Neuronal stem cell (in vitro differentiated cells): ENCODE results near the gene SEC14L3.

Experiments used
- DNase-seq: peaks from one replicate; pipeline ENCODE4 v3.0.0-alpha.2; 2013; ENCODE audit warnings: low spot score
- H2AFZ ChIP-seq: one replicate; pipeline ENCODE4 v1.6.1; 2013; ENCODE audit warnings: mild to moderate bottlenecking, low read length, inconsistent platforms
- H2AK5ac ChIP-seq: 2 replicates; pipeline ENCODE4 v1.6.1; 2013; ENCODE audit warnings: low read depth, mild to moderate bottlenecking, inconsistent platforms, low read length, moderate library complexity, mixed read lengths
- H2BK120ac ChIP-seq: 2 replicates; pipeline ENCODE4 v1.6.1; 2013; ENCODE audit warnings: low read depth, mild to moderate bottlenecking, inconsistent platforms, low read length, moderate library complexity, mixed read lengths
- H2BK12ac ChIP-seq: one replicate; pipeline ENCODE4 v1.6.1; 2013; ENCODE audit warnings: low read length, inconsistent platforms
- H2BK15ac ChIP-seq: 2 replicates; pipeline ENCODE4 v1.6.1; 2013; ENCODE audit warnings: mild to moderate bottlenecking, low read length, inconsistent platforms, mixed read lengths
- H2BK5ac ChIP-seq: one replicate; pipeline ENCODE4 v1.6.1; 2013; ENCODE audit warnings: inconsistent platforms, mild to moderate bottlenecking, low read length, moderate library complexity
- H3K14ac ChIP-seq: one replicate; pipeline ENCODE4 v1.6.1; 2013; ENCODE audit warnings: low read length, inconsistent platforms
- H3K18ac ChIP-seq: 2 replicates; pipeline ENCODE4 v1.6.1; 2013; ENCODE audit warnings: low read length, inconsistent platforms
- H3K23ac ChIP-seq: 2 replicates; pipeline ENCODE4 v1.6.1; 2013; ENCODE audit warnings: low read depth, mild to moderate bottlenecking, mixed read lengths, low read length, inconsistent platforms; ENCODE audit not compliant: poor library complexity
- H3K27ac ChIP-seq: replicated peaks from 3 replicates; pipeline ENCODE4 v1.5.1; 2013; ENCODE audit warnings: low read length, inconsistent platforms
- H3K27me3 ChIP-seq, 3 experiments: 2 replicates each; pipeline ENCODE4 v1.6.1; 2013; ENCODE audit warnings: low read length in 3 of 3, mild to moderate bottlenecking in 2 of 3, inconsistent platforms in 1 of 3, low read depth in 1 of 3, mixed read lengths in 1 of 3, moderate library complexity in 1 of 3; ENCODE audit not compliant: control insufficient read depth in 3 of 3, insufficient read depth in 3 of 3
- H3K36me3 ChIP-seq, 2 donors: replicated peaks in 1 of 2; 2 replicates each; pipeline ENCODE4 v1.6.1; 2013; ENCODE audit warnings: low read length in 2 of 2; ENCODE audit not compliant: control insufficient read depth in 2 of 2, insufficient read depth in 2 of 2
- H3K4ac ChIP-seq: 2 replicates; pipeline ENCODE4 v1.6.1; 2013; ENCODE audit warnings: inconsistent platforms, mild to moderate bottlenecking, low read length, moderate library complexity
- H3K4me1 ChIP-seq, 2 donors: 1 replicate in 1 of 2; 2 replicates in 1 of 2; pipeline ENCODE4 v1.6.1; 2013; ENCODE audit warnings: low read length in 2 of 2, low read depth in 1 of 2; ENCODE audit not compliant: control insufficient read depth in 2 of 2, insufficient read depth in 1 of 2
- H3K4me2 ChIP-seq: one replicate; pipeline ENCODE4 v1.6.1; 2013; ENCODE audit warnings: mild to moderate bottlenecking, low read length, inconsistent platforms; ENCODE audit not compliant: insufficient read depth, poor library complexity, severe bottlenecking
- H3K4me3 ChIP-seq, 2 donors: 2 replicates each; pipeline ENCODE4 v1.5.1; 2013; ENCODE audit warnings: low read length in 2 of 2, mild to moderate bottlenecking in 2 of 2, inconsistent platforms in 1 of 2, moderate library complexity in 1 of 2
- H3K79me1 ChIP-seq: one replicate; pipeline ENCODE4 v1.6.1; 2013; ENCODE audit warnings: low read depth, mild to moderate bottlenecking, inconsistent platforms, low read length, moderate library complexity
- H3K9ac ChIP-seq: one replicate; pipeline ENCODE4 v1.6.1; 2013; ENCODE audit warnings: mild to moderate bottlenecking, low read depth, low read length, inconsistent platforms; ENCODE audit not compliant: poor library complexity
- H3K9me3 ChIP-seq, 2 donors: replicated peaks in 1 of 2; 2 replicates each; pipeline versions ENCODE3 to v1.6.1; 2013; ENCODE audit warnings: low read length in 2 of 2, mild to moderate bottlenecking in 2 of 2, inconsistent platforms in 1 of 2, low read depth in 1 of 2, mixed read lengths in 1 of 2, moderate library complexity in 1 of 2; ENCODE audit not compliant: control insufficient read depth in 2 of 2, insufficient read depth in 1 of 2
- H4K8ac ChIP-seq: one replicate; pipeline ENCODE4 v1.6.1; 2013; ENCODE audit warnings: low read depth, mild to moderate bottlenecking, inconsistent platforms, low read length, moderate library complexity
- H4K91ac ChIP-seq: one replicate; pipeline ENCODE4 v1.6.1; 2013; ENCODE audit warnings: low read length, low read depth, mild to moderate bottlenecking, inconsistent platforms; ENCODE audit not compliant: poor library complexity
- WGBS, 2 donors: extraction: QIAGEN DNeasy Blood & Tissue Kit; methylation state at CpG; one replicate each; pipeline ENCODE4 v1.1.7; 2013; ENCODE audit warnings: missing lambda C conversion rate in 2 of 2, mixed read lengths in 1 of 2; ENCODE audit not compliant: insufficient read length in 2 of 2, insufficient replicate concordance in 1 of 2; ENCODE audit errors: extremely low coverage in 2 of 2; 5-methylcytosine and 5-hydroxymethylcytosine counted together

The SEC14L3 gene

GRCh38 chr22:30427871-30428270 is 43.9 kb downstream of the SEC14L3 start:
- H3K4me3 ChIP-seq = no peak overlapping the region
- H3K23ac ChIP-seq = no peak overlapping the region
- H2BK120ac ChIP-seq = no peak overlapping the region
- no peak overlapping the region for H3K18ac ChIP-seq
- peaks cover 2% of the 10 kb centered on the region for H3K79me1 ChIP-seq
- no peak overlapping the region for H2BK15ac ChIP-seq
- H3K9ac ChIP-seq = no peak overlapping the region
- H2BK12ac ChIP-seq = no peak overlapping the region
- no peaks in the 10 kb centered on the region for H3K27me3 ChIP-seq
- H3K27ac ChIP-seq = no peak overlapping the region
- peaks cover 1 to 12% of the 10 kb centered on the region in 2 donors for H3K36me3 ChIP-seq
- H2AK5ac ChIP-seq = no peak overlapping the region
- H3K4ac ChIP-seq = no peak overlapping the region
- no CpG with 5 or more reads among the region's 1 CpG for WGBS, 2 donors
- no peak for DNase-seq
- no peak overlapping the region for H3K14ac ChIP-seq
- H4K8ac ChIP-seq = no peak overlapping the region
- no peaks in the 10 kb centered on the region for H3K9me3 ChIP-seq
- no peak overlapping the region for H3K4me2 ChIP-seq
- no peak overlapping the region for H2BK5ac ChIP-seq
- H2AFZ ChIP-seq = no peak overlapping the region
- H4K91ac ChIP-seq = no peak overlapping the region
- H3K4me1 ChIP-seq = peaks cover 12 to 18% of the 10 kb centered on the region in 2 donors

- Histone ChIP-seq H2AK5ac (no peak overlapping the region), H4K91ac (no peak overlapping the region), H3K9me3 (no peaks in the 10 kb centered on the region), H4K8ac (no peak overlapping the region), H2BK15ac (no peak overlapping the region), H3K18ac (no peak overlapping the region), H2BK5ac (no peak overlapping the region), H3K36me3 (peaks cover 1 to 12% of the 10 kb centered on the region in 2 donors), H3K14ac (no peak overlapping the region), H3K4ac (no peak overlapping the region), H3K23ac (no peak overlapping the region), H3K79me1 (peaks cover 2% of the 10 kb centered on the region), H2BK12ac (no peak overlapping the region), H3K4me2 (peak overlapping the region; percentile 73), H3K27ac (no peak overlapping the region), H3K4me1 (peaks cover 21 to 28% of the 10 kb centered on the region in 2 donors), H3K27me3 (no peaks in the 10 kb centered on the region), H3K9ac (no peak overlapping the region), H3K4me3 (peak overlapping the region; percentile 84 to 90), H2BK120ac (no peak overlapping the region), H2AFZ (peak overlapping the region; percentile 81)
- no CpG with 5 or more reads among the region's 29 CpGs for WGBS, 2 donors
- DNase-seq = peak; percentile 66
Measured at GRCh38 chr22:30426388-30427353, 45.1 kb downstream of the SEC14L3 start.

DNA sequence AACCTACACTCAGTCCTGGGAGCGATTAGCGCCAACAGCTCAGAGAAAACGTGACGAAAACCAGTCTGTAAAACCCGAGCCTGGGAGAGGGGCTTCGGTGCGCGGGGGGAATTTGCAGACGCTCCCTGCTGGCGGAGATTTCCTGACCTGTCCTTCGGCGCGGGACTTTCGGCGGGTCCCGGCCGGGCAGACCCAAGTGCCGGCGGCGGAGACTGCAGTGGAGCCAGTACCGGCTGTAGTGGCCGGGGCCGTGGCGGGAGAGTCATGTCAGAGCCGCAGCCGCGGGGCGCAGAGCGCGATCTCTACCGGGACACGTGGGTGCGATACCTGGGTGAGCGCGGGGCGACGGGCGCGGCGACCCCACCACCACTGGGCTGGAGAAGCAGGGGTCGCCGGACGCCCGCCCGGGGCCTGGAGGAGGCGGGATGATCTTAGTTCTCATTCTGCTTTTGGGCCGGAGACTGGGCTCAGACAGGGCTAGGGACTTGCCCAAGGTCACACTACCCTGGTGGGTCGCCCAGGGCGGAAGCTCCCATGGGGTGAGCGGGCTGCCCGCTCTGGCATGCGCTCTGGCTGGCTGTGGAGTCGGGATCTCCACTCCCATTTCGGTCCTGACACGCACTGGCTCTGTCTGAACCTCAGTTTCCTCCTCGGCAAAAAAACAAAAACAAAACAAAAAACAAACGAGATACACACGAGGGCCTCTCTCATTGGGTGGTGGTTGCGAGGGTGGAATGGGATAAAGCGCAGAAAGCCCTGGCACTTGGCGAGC is 46.0 kb downstream of the SEC14L3 start, which contains the start of gene MTFP1:
Gene MTFP1, plus strand, starts transcription at position 153 of the 772 bp plus-strand sequence. Its CDS starts 112 bp downstream, at position 265.
- H2BK120ac ChIP-seq = no peak within 1 kb of the TSS

DNA sequence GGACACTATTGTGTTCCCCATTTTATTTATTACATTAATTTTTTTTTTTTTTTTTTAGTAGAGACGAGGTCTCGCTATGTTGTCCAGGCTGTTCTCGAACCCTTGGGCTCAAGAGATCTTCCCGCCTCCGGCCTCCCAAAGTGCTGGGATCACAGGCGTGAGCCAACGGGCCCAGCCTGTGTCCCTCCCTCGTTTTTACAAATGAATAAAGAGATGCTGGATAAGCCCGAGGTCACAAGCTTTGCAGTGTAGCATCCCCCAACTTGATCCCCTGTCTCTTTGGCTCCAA is 46.5 kb downstream of the SEC14L3 start:
- Histone ChIP-seq H3K79me1 (peaks cover 2% of the 10 kb centered on the region), H3K23ac (no peak overlapping the region), H3K4ac (no peak overlapping the region), H4K91ac (no peak overlapping the region), H2BK15ac (no peak overlapping the region), H3K18ac (no peak overlapping the region), H3K9ac (no peak overlapping the region), H3K4me1 (peaks cover 21 to 39% of the 10 kb centered on the region in 2 donors), H3K27me3 (no peaks in the 10 kb centered on the region), H2AK5ac (no peak overlapping the region), H2BK120ac (no peak overlapping the region), H2BK12ac (no peak overlapping the region), H3K4me3 (peak overlapping the region; percentile 84 to 90), H4K8ac (no peak overlapping the region), H2BK5ac (no peak overlapping the region), H3K36me3 (peaks cover 1 to 18% of the 10 kb centered on the region in 2 donors), H3K9me3 (no peaks in the 10 kb centered on the region), H3K4me2 (peak overlapping the region; percentile 73), H3K14ac (no peak overlapping the region), H3K27ac (no peak overlapping the region), H2AFZ (peak overlapping the region; percentile 81)
- no peak for DNase-seq
- no CpG with 5 or more reads among the region's 9 CpGs for WGBS, 2 donors

More for the DNA sequence above, 46.0 kb downstream of the SEC14L3 start, which contains the start of gene MTFP1:
- Histone ChIP-seq H3K27me3 (no peaks in the 10 kb centered on the region), H3K23ac (no peak within 1 kb of the TSS), H2AFZ (peak within 1 kb of the TSS; percentile 85), H3K4ac (no peak within 1 kb of the TSS), H3K4me3 (peak within 1 kb of the TSS; percentile 84 to 90), H4K91ac (no peak within 1 kb of the TSS), H2BK15ac (peak within 1 kb of the TSS; percentile 41), H3K14ac (no peak within 1 kb of the TSS), H3K4me1 (peaks cover 21 to 34% of the 10 kb centered on the region in 2 donors), H3K79me1 (peaks cover 2% of the 10 kb centered on the region), H3K9ac (peak within 1 kb of the TSS; percentile 96), H4K8ac (no peak within 1 kb of the TSS), H2BK12ac (no peak within 1 kb of the TSS), H2AK5ac (peak within 1 kb of the TSS; percentile 26), H3K9me3 (no peaks in the 10 kb centered on the region), H3K18ac (peak within 1 kb of the TSS; percentile 81), H3K36me3 (peaks cover 1 to 17% of the 10 kb centered on the region in 2 donors), H3K4me2 (peak within 1 kb of the TSS; percentile 73), H3K27ac (no peak within 1 kb of the TSS), H2BK5ac (no peak within 1 kb of the TSS)
- peak; percentile 66 for DNase-seq
- WGBS, 2 donors = no CpG with 5 or more reads among the region's 61 CpGs
